ENCODE data around the gene SBF2. TPM values are rescaled to one million over a fixed set of nuclear protein-coding genes. Genes with fewer than 3 reads are reported as not detected.
A peak's percentile ranks its signal among the peaks of the same experiment; 100 is the strongest.

The SBF2 gene
- total RNA-seq, 1 experiment from 2014 or later, result 30.2 TPM

GRCh38 chr11:10317776-10318526 is 23.9 kb upstream of the SBF2 start:
- Histone ChIP-seq H3K9me3 (ENCODE audit: control insufficient read depth, low read depth, low read length) (no peaks in the 10 kb centered on the region), H4K8ac (replicated peaks; ENCODE audit: insufficient read length, low read depth, low read length) (no peak overlapping the region), H3K79me2 (ENCODE audit: insufficient read depth, low read length) (no peaks in the 10 kb centered on the region), H2AFZ (ENCODE audit: low read length) (no peak overlapping the region), H2BK15ac (ENCODE audit: low read depth, low read length) (no peak overlapping the region), H3K4me1 (ENCODE audit: insufficient read depth, low read length) (peaks cover 6% of the 10 kb centered on the region; the same call in 1 of the 2 replicates), H3T11ph (ENCODE audit: low read length) (no peak overlapping the region), H4K91ac (ENCODE audit: insufficient read length, low read depth, low read length) (no peak overlapping the region), H3K27me3 (ENCODE audit: insufficient read depth, low read length) (no peaks in the 10 kb centered on the region), H4K5ac (ENCODE audit: insufficient read length, low read depth, low read length) (no peak overlapping the region), H2BK12ac (ENCODE audit: insufficient read length, low read depth, low read length) (no peak overlapping the region), H3K14ac (ENCODE audit: insufficient read depth, low read length) (no peak overlapping the region), H3K9ac (ENCODE audit: extremely low read depth, insufficient read length, low read length) (no peak overlapping the region), H2AK5ac (ENCODE audit: insufficient read length, low read length) (no peak overlapping the region), H2BK120ac (ENCODE audit: low read depth, low read length, poor library complexity, severe bottlenecking) (no peak overlapping the region), H2BK20ac (ENCODE audit: low read depth, low read length, poor library complexity, severe bottlenecking) (no peak overlapping the region), H3K79me1 (ENCODE audit: insufficient read depth, low read depth, low read length, poor library complexity, severe bottlenecking) (no peaks in the 10 kb centered on the region), H3K27ac (ENCODE audit: insufficient read length, low read depth, low read length) (no peak overlapping the region), H2BK5ac (ENCODE audit: insufficient read length, low read length) (no peak overlapping the region), H3K4ac (ENCODE audit: low read depth, low read length) (no peak overlapping the region), H3K23ac (ENCODE audit: insufficient read length, low read depth, low read length) (no peak overlapping the region), H3K23me2 (ENCODE audit: insufficient read length, low read depth, low read length, poor library complexity, severe bottlenecking) (no peaks in the 10 kb centered on the region), H4K20me1 (ENCODE audit: control insufficient read depth, insufficient read depth, insufficient read length) (no peaks in the 10 kb centered on the region), H3K4me2 (ENCODE audit: insufficient read depth, insufficient read length, low read length) (no peak overlapping the region), H3K56ac (ENCODE audit: insufficient read length, low read depth, low read length) (no peak overlapping the region), H3K18ac (ENCODE audit: insufficient read length, low read depth, low read length) (no peak overlapping the region)
- WGBS (ENCODE audit: extremely low coverage, insufficient read length, low lambda C conversion rate), result no CpG with 5 or more reads among the region's 5 CpGs
- H3K9me3 Mint-ChIP-seq, result no peaks in the 10 kb centered on the region
- no peak overlapping the region for H3K4me3 Mint-ChIP-seq
- H3K27me3 Mint-ChIP-seq (ENCODE audit: low read depth), result no peaks in the 10 kb centered on the region
- H3K36me3 Mint-ChIP-seq (ENCODE audit: insufficient read depth in 1 of 3, low read depth in 3 of 3), result no peaks in the 10 kb centered on the region
- peaks cover 42 to 45% of the 10 kb centered on the region in 2 experiments for H3K4me1 Mint-ChIP-seq
- TF ChIP-seq CTCF (conservative IDR thresholded peaks at IDR 0.05), result no peak
- no peak for DNase-seq
- H3K27ac Mint-ChIP-seq, result peak overlapping the region in 2 of 3 experiments; percentile 10 to 74; a peak in 3 of 7 replicates

All from H9 (cell line).